ENCODE data around the gene PIK3AP1. TPM values are rescaled to one million over a fixed set of nuclear protein-coding genes. Genes with fewer than 3 reads are reported as not detected.

The PIK3AP1 gene
- total RNA-seq, 1 experiment from 2014 or later = 7.1 TPM

DNA sequence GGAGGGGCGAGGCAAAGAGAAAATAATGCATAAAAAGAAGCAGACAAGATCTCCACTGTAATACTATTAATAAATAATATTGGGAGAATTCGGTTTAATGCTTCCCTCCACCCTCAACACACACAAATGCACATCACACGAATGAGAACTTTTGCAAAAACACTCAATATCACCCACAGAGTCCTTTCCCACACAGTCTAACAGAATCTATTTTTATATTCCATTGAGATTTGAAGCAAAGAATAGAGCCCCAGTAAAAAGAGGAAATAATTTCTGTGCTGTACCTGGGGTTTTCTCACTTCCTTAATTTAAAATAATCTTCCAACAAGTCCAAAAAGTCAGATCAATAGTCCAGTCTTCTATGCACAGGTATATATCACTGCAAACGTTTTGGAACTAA is 17.0 kb downstream of the PIK3AP1 start:
- Histone ChIP-seq H3K9ac (ENCODE audit: low read length) (no peak overlapping the region), H2AFZ (ENCODE audit: low read depth, low read length, poor library complexity, severe bottlenecking) (no peak overlapping the region), H3K9me3 (ENCODE audit: control insufficient read depth in 1 of 2, insufficient read depth in 1 of 2, low read depth in 1 of 2, low read length in 2 of 2) (no peaks in the 10 kb centered on the region), H4K20me1 (ENCODE audit: insufficient read depth) (no peaks in the 10 kb centered on the region), H3K36me3 (ENCODE audit: control insufficient read depth in 1 of 2, insufficient read depth in 2 of 2, low read length in 2 of 2) (no peaks in the 10 kb centered on the region), H3K4me3 (replicated peaks in 1 of 2; ENCODE audit: low read depth in 1 of 2, low read length in 2 of 2) (no peak overlapping the region), H3K27me3 (ENCODE audit: insufficient read depth, low read length) (no peaks in the 10 kb centered on the region), H3K4me1 (ENCODE audit: control insufficient read depth in 1 of 2, insufficient read depth in 2 of 2, low read length in 2 of 2) (no peaks in the 10 kb centered on the region), H3K79me2 (ENCODE audit: insufficient read depth, low read length) (no peaks in the 10 kb centered on the region), H3K27ac (ENCODE audit: low read depth, low read length) (no peak overlapping the region), H3K9me2 (ENCODE audit: insufficient read depth) (no peaks in the 10 kb centered on the region), H3K4me2 (ENCODE audit: low read length) (no peak overlapping the region)
- POLR2A ChIA-PET = no interaction called here
- no TSS peak for BruUV-seq (replicated peaks)
- TF ChIP-seq POLR2AphosphoS5 (IDR thresholded peaks at IDR 0.05; ENCODE audit: low read depth, low read length) = no peak
- TF ChIP-seq, protein P1, sequence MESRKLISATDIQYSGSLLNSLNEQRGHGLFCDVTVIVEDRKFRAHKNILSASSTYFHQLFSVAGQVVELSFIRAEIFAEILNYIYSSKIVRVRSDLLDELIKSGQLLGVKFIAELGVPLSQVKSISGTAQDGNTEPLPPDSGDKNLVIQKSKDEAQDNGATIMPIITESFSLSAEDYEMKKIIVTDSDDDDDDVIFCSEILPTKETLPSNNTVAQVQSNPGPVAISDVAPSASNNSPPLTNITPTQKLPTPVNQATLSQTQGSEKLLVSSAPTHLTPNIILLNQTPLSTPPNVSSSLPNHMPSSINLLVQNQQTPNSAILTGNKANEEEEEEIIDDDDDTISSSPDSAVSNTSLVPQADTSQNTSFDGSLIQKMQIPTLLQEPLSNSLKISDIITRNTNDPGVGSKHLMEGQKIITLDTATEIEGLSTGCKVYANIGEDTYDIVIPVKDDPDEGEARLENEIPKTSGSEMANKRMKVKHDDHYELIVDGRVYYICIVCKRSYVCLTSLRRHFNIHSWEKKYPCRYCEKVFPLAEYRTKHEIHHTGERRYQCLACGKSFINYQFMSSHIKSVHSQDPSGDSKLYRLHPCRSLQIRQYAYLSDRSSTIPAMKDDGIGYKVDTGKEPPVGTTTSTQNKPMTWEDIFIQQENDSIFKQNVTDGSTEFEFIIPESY (IDR thresholded peaks at IDR 0.05; ENCODE audit: extremely low read depth, insufficient replicate concordance, low read length) = no peak
- TF ChIP-seq TCF7L2 (IDR thresholded peaks at IDR 0.05; ENCODE audit: borderline replicate concordance, extremely low read depth, insufficient read depth, insufficient read length) = no peak
- no peak for TF ChIP-seq YY1 (IDR thresholded peaks at IDR 0.05; ENCODE audit: extremely low read depth, insufficient replicate concordance, low read depth, low read length)
- TF ChIP-seq SP1 (IDR thresholded peaks at IDR 0.05; ENCODE audit: low read depth) = no peak
- no peak for TF ChIP-seq CEBPB (IDR thresholded peaks at IDR 0.05; ENCODE audit: low read depth)
- TF ChIP-seq SRF (IDR thresholded peaks at IDR 0.05; ENCODE audit: low read depth) = no peak
- TF ChIP-seq CBX3 (IDR thresholded peaks at IDR 0.05; ENCODE audit: low read depth) = no peak
- no peak for TF ChIP-seq ZFX (IDR thresholded peaks at IDR 0.05)
- DNase-seq (ENCODE audit: low read depth, low spot score) (no peak), ATAC-seq (no peak)
- intact Hi-C loops (cut with micrococcal nuclease) = no loop called here
- RAD21 ChIA-PET (ENCODE audit: low non-redundant PET in 1 of 2, low total read pairs in 2 of 2, uncharacterized antibody in 2 of 2, unreplicated experiment in 2 of 2) = no interaction called here
- CTCF ChIA-PET = no interaction called here

DNA sequence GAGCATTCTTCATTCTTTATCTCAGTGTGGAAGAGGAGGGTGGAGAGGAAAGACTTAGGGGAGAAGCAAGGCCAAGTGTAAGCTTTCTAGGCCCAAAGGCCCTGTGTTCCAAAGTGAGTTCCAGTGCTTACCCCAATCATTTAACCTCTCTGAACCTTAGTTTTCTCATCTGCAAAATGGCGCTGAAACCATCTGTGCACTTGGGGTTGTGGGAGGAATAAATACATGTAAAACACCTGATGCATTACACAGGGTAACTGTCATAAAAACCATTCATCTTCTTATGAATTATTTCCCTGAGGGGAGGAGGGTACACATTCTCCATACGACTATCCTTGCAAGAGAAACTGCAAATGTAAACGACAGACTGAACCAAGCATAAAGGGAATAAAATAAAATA is 19.0 kb downstream of the PIK3AP1 start:
- H3K9ac ChIP-seq (ENCODE audit: low read length) = no peak overlapping the region
- no peaks in the 10 kb centered on the region for H3K4me1 ChIP-seq (ENCODE audit: control insufficient read depth in 1 of 2, insufficient read depth in 2 of 2, low read length in 2 of 2)
- H3K9me3 ChIP-seq (ENCODE audit: control insufficient read depth in 1 of 2, insufficient read depth in 1 of 2, low read depth in 1 of 2, low read length in 2 of 2) = no peaks in the 10 kb centered on the region
- ChIA-PET POLR2A (no interaction called here), CTCF (no interaction called here), RAD21 (ENCODE audit: low non-redundant PET in 1 of 2, low total read pairs in 2 of 2, uncharacterized antibody in 2 of 2, unreplicated experiment in 2 of 2) (no interaction called here)
- no peak overlapping the region for H2AFZ ChIP-seq (ENCODE audit: low read depth, low read length, poor library complexity, severe bottlenecking)
- H3K27ac ChIP-seq (ENCODE audit: low read depth, low read length) = no peak overlapping the region
- H4K20me1 ChIP-seq (ENCODE audit: insufficient read depth) = no peaks in the 10 kb centered on the region
- H3K79me2 ChIP-seq (ENCODE audit: insufficient read depth, low read length) = no peaks in the 10 kb centered on the region
- DNase-seq (ENCODE audit: low read depth, low spot score) (no peak), ATAC-seq (no peak)
- no peak overlapping the region for H3K4me2 ChIP-seq (ENCODE audit: low read length)
- intact Hi-C loops (cut with micrococcal nuclease) = no loop called here
- no TSS peak for BruUV-seq (replicated peaks)
- no peaks in the 10 kb centered on the region for H3K36me3 ChIP-seq (ENCODE audit: control insufficient read depth in 1 of 2, insufficient read depth in 2 of 2, low read length in 2 of 2)
- H3K4me3 ChIP-seq (replicated peaks in 1 of 2; ENCODE audit: low read depth in 1 of 2, low read length in 2 of 2) = no peak overlapping the region
- no peaks in the 10 kb centered on the region for H3K9me2 ChIP-seq (ENCODE audit: insufficient read depth)
- no peaks in the 10 kb centered on the region for H3K27me3 ChIP-seq (ENCODE audit: insufficient read depth, low read length)
- TF ChIP-seq FOSL1 (IDR thresholded peaks at IDR 0.05; ENCODE audit: low read depth) = no peak
- no peak for TF ChIP-seq ZNF274 (IDR thresholded peaks at IDR 0.05; ENCODE audit: low read depth, low read length)
- no peak for TF ChIP-seq POLR2AphosphoS5 (IDR thresholded peaks at IDR 0.05; ENCODE audit: low read depth, low read length)
- TF ChIP-seq ELF1 (IDR thresholded peaks at IDR 0.05; ENCODE audit: borderline replicate concordance, low read depth) = no peak
- TF ChIP-seq, protein P2, sequence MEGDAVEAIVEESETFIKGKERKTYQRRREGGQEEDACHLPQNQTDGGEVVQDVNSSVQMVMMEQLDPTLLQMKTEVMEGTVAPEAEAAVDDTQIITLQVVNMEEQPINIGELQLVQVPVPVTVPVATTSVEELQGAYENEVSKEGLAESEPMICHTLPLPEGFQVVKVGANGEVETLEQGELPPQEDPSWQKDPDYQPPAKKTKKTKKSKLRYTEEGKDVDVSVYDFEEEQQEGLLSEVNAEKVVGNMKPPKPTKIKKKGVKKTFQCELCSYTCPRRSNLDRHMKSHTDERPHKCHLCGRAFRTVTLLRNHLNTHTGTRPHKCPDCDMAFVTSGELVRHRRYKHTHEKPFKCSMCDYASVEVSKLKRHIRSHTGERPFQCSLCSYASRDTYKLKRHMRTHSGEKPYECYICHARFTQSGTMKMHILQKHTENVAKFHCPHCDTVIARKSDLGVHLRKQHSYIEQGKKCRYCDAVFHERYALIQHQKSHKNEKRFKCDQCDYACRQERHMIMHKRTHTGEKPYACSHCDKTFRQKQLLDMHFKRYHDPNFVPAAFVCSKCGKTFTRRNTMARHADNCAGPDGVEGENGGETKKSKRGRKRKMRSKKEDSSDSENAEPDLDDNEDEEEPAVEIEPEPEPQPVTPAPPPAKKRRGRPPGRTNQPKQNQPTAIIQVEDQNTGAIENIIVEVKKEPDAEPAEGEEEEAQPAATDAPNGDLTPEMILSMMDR (IDR thresholded peaks at IDR 0.05 in 2 of 3, conservative IDR thresholded peaks at IDR 0.05 in 1 of 3; ENCODE audit: borderline replicate concordance in 1 of 3, insufficient read depth in 1 of 3, low read depth in 2 of 3, low read length in 2 of 3) = no peak
- no peak for TF ChIP-seq SP1 (IDR thresholded peaks at IDR 0.05; ENCODE audit: low read depth)
- no peak for TF ChIP-seq EGR1 (IDR thresholded peaks at IDR 0.05; ENCODE audit: low read depth)
- TF ChIP-seq ZFX (IDR thresholded peaks at IDR 0.05) = no peak
- TF ChIP-seq EZH2 (IDR thresholded peaks at IDR 0.05) = no peak
- TF ChIP-seq POLR2A (IDR thresholded peaks at IDR 0.05; ENCODE audit: borderline replicate concordance, extremely low read depth, insufficient read depth, insufficient read length) = no peak
- TF ChIP-seq EZH2phosphoT487 (IDR thresholded peaks at IDR 0.05; ENCODE audit: borderline replicate concordance) = no peak

Measured in HCT116 (cell line).